ENCODE data around the gene FRMD4A. TPM values are rescaled to one million over a fixed set of nuclear protein-coding genes. Genes with fewer than 3 reads are reported as not detected.

FRMD4A gene
- total and polyA plus RNA-seq, 2 experiments from 2014 or later = 11.9 to 17.5 TPM

GRCh38 chr10:14125564-14125963 lies 205.2 kb downstream of the FRMD4A start:
- Histone ChIP-seq H3K9me3 (ENCODE audit: low read depth) (no peaks in the 10 kb centered on the region), H3K79me2 (ENCODE audit: insufficient read depth) (no peaks in the 10 kb centered on the region), H4K20me1 (ENCODE audit: insufficient read depth) (no peaks in the 10 kb centered on the region), H3K27me3 (replicated peaks; ENCODE audit: insufficient read depth) (0 out of 2 replicates have a peak, but pooled peaks cover 10% of the 10 kb centered on the region), H3K4me1 (ENCODE audit: insufficient read depth) (peaks cover 4% of the 10 kb centered on the region; the same call in 1 of the 2 replicates), H3K27ac (no peak overlapping the region), H3K9me2 (ENCODE audit: insufficient read depth) (no peaks in the 10 kb centered on the region), H3K4me2 (ENCODE audit: unreplicated experiment) (no peak overlapping the region), H3K36me3 (ENCODE audit: low read depth) (no peaks in the 10 kb centered on the region), H2AFZ (no peak overlapping the region), H3K9ac (no peak overlapping the region), H3K4me3 (no peak overlapping the region), H3F3A (ENCODE audit: insufficient read depth) (no peaks in the 10 kb centered on the region; the same call in 1 of the 2 replicates)
- WGBS, 2 experiments (ENCODE audit: low coverage in 1 of 2, low lambda C conversion rate in 2 of 2, missing lambda C conversion rate in 2 of 2) = 96 to 99% methylated on average over 6 of the region's 6 CpGs
- in situ Hi-C loops (cut with MboI) = no loop called here
- TF ChIP-seq EZH2phosphoT487 (IDR thresholded peaks at IDR 0.05; ENCODE audit: insufficient read depth, low read depth) = no peak
- TF ChIP-seq EZH2 (IDR thresholded peaks at IDR 0.05; ENCODE audit: insufficient read depth, poor library complexity, severe bottlenecking) = no peak
- no peak for DNase-seq

GRCh38 chr10:14124941-14125340 lies 205.8 kb downstream of the FRMD4A start:
- Histone ChIP-seq H3K27me3 (replicated peaks; ENCODE audit: insufficient read depth) (0 out of 2 replicates have a peak, but pooled peaks cover 10% of the 10 kb centered on the region), H3K4me3 (no peak overlapping the region), H4K20me1 (ENCODE audit: insufficient read depth) (no peaks in the 10 kb centered on the region), H3K27ac (no peak overlapping the region), H3K36me3 (ENCODE audit: low read depth) (no peaks in the 10 kb centered on the region), H3K4me1 (ENCODE audit: insufficient read depth) (peaks cover 4% of the 10 kb centered on the region; the same call in 1 of the 2 replicates), H3K9me2 (ENCODE audit: insufficient read depth) (no peaks in the 10 kb centered on the region), H3F3A (ENCODE audit: insufficient read depth) (no peaks in the 10 kb centered on the region; the same call in 1 of the 2 replicates), H3K9me3 (ENCODE audit: low read depth) (no peaks in the 10 kb centered on the region), H3K4me2 (ENCODE audit: unreplicated experiment) (no peak overlapping the region), H2AFZ (no peak overlapping the region), H3K9ac (no peak overlapping the region), H3K79me2 (ENCODE audit: insufficient read depth) (no peaks in the 10 kb centered on the region)
- in situ Hi-C loops (cut with MboI) = no loop called here
- TF ChIP-seq EZH2 (IDR thresholded peaks at IDR 0.05; ENCODE audit: insufficient read depth, poor library complexity, severe bottlenecking) (no peak), EZH2phosphoT487 (IDR thresholded peaks at IDR 0.05; ENCODE audit: insufficient read depth, low read depth) (no peak)
- 18 to 21% methylated on average over 7 of the region's 7 CpGs for WGBS, 2 experiments (ENCODE audit: low coverage in 1 of 2, low lambda C conversion rate in 2 of 2, missing lambda C conversion rate in 2 of 2)
- DNase-seq = no peak

- no peaks in the 10 kb centered on the region; the same call in 1 of the 2 replicates for H3F3A ChIP-seq (ENCODE audit: insufficient read depth)
- H3K79me2 ChIP-seq (ENCODE audit: insufficient read depth) = no peaks in the 10 kb centered on the region
- H3K9ac ChIP-seq = no peak overlapping the region
- in situ Hi-C loops (cut with MboI) = no loop called here
- H3K4me3 ChIP-seq = no peak overlapping the region
- DNase-seq = peak; percentile 25
- no peaks in the 10 kb centered on the region for H3K9me3 ChIP-seq (ENCODE audit: low read depth)
- H3K36me3 ChIP-seq (ENCODE audit: low read depth) = no peaks in the 10 kb centered on the region
- H2AFZ ChIP-seq = no peak overlapping the region
- H4K20me1 ChIP-seq (ENCODE audit: insufficient read depth) = no peaks in the 10 kb centered on the region
- TF ChIP-seq EZH2 (IDR thresholded peaks at IDR 0.05; ENCODE audit: insufficient read depth, poor library complexity, severe bottlenecking) (no peak), EZH2phosphoT487 (IDR thresholded peaks at IDR 0.05; ENCODE audit: insufficient read depth, low read depth) (no peak)
- no peaks in the 10 kb centered on the region for H3K9me2 ChIP-seq (ENCODE audit: insufficient read depth)
- H3K4me2 ChIP-seq (ENCODE audit: unreplicated experiment) = no peak overlapping the region
- H3K4me1 ChIP-seq (ENCODE audit: insufficient read depth) = peaks cover 4% of the 10 kb centered on the region; the same call in 1 of the 2 replicates
- H3K27ac ChIP-seq = no peak overlapping the region
- H3K27me3 ChIP-seq (replicated peaks; ENCODE audit: insufficient read depth) = 0 out of 2 replicates have a peak, but pooled peaks cover 10% of the 10 kb centered on the region
- WGBS, 2 experiments (ENCODE audit: low coverage in 1 of 2, low lambda C conversion rate in 2 of 2, missing lambda C conversion rate in 2 of 2) = 6 to 11% methylated on average over 5 of the region's 5 CpGs
Measured at GRCh38 chr10:14123139-14123538, 207.6 kb downstream of the FRMD4A start.

- H3K9me2 ChIP-seq (ENCODE audit: insufficient read depth) = no peaks in the 10 kb centered on the region
- no peak overlapping the region for H3K27ac ChIP-seq
- 28 to 33% methylated on average over 2 of the region's 2 CpGs for WGBS, 2 experiments (ENCODE audit: low coverage in 1 of 2, low lambda C conversion rate in 2 of 2, missing lambda C conversion rate in 2 of 2)
- 0 out of 2 replicates have a peak, but pooled peaks cover 10% of the 10 kb centered on the region for H3K27me3 ChIP-seq (replicated peaks; ENCODE audit: insufficient read depth)
- H3K9me3 ChIP-seq (ENCODE audit: low read depth) = no peaks in the 10 kb centered on the region
- no peak for TF ChIP-seq EZH2 (IDR thresholded peaks at IDR 0.05; ENCODE audit: insufficient read depth, poor library complexity, severe bottlenecking)
- H3K9ac ChIP-seq = no peak overlapping the region
- H3K4me3 ChIP-seq = no peak overlapping the region
- H3F3A ChIP-seq (ENCODE audit: insufficient read depth) = no peaks in the 10 kb centered on the region
- no peaks in the 10 kb centered on the region for H3K36me3 ChIP-seq (ENCODE audit: low read depth)
- DNase-seq = no peak
- in situ Hi-C loops (cut with MboI) = no loop called here
- H2AFZ ChIP-seq = no peak overlapping the region
- H3K4me2 ChIP-seq (ENCODE audit: unreplicated experiment) = no peak overlapping the region
- no peaks in the 10 kb centered on the region for H3K4me1 ChIP-seq (ENCODE audit: insufficient read depth)
- H3K79me2 ChIP-seq (ENCODE audit: insufficient read depth) = no peaks in the 10 kb centered on the region
- no peaks in the 10 kb centered on the region for H4K20me1 ChIP-seq (ENCODE audit: insufficient read depth)
Measured at GRCh38 chr10:14120812-14121211, 209.9 kb downstream of the FRMD4A start.

- H3K4me1 ChIP-seq (ENCODE audit: insufficient read depth) = no peaks in the 10 kb centered on the region
- H3K27me3 ChIP-seq (replicated peaks; ENCODE audit: insufficient read depth) = peaks cover 6% of the 10 kb centered on the region; the same call in 1 of the 2 replicates
- no peak overlapping the region for H3K9ac ChIP-seq
- WGBS, 2 experiments (ENCODE audit: low coverage in 1 of 2, low lambda C conversion rate in 2 of 2, missing lambda C conversion rate in 2 of 2) = 73 to 79% methylated on average over 4 of the region's 4 CpGs
- H4K20me1 ChIP-seq (ENCODE audit: insufficient read depth) = no peaks in the 10 kb centered on the region
- no peak for TF ChIP-seq EZH2phosphoT487 (IDR thresholded peaks at IDR 0.05; ENCODE audit: insufficient read depth, low read depth)
- no peak for TF ChIP-seq EZH2 (IDR thresholded peaks at IDR 0.05; ENCODE audit: insufficient read depth, poor library complexity, severe bottlenecking)
- H3K36me3 ChIP-seq (ENCODE audit: low read depth) = no peaks in the 10 kb centered on the region
- in situ Hi-C loops (cut with MboI) = no loop called here
- no peak overlapping the region for H3K4me2 ChIP-seq (ENCODE audit: unreplicated experiment)
- no peaks in the 10 kb centered on the region for H3K9me2 ChIP-seq (ENCODE audit: insufficient read depth)
- no peaks in the 10 kb centered on the region for H3K79me2 ChIP-seq (ENCODE audit: insufficient read depth)
- H3F3A ChIP-seq (ENCODE audit: insufficient read depth) = no peaks in the 10 kb centered on the region
- H3K9me3 ChIP-seq (ENCODE audit: low read depth) = no peaks in the 10 kb centered on the region
- DNase-seq = no peak
- no peak overlapping the region for H3K27ac ChIP-seq
- H2AFZ ChIP-seq = no peak overlapping the region
- no peak overlapping the region for H3K4me3 ChIP-seq
Measured at GRCh38 chr10:14118953-14119352, 211.8 kb downstream of the FRMD4A start.
